Activated gamma-delta T cell treated with Interleukin-2 at 50 U/mL for 16 hours (primary cell): ENCODE measurements around the gene GNAO1.

Experiments used
- DNase-seq: peaks from one replicate; pipeline ENCODE4 v3.0.0-alpha.2; 2020

The GNAO1 gene

GRCh38 chr16:56191156-56191815 is at the start of gene GNAO1:
Gene GNAO1 (plus strand): TSS chr16:56191489. CDS start chr16:56192236, 747 bp downstream.
- DNase-seq: peak; percentile 49

DNA sequence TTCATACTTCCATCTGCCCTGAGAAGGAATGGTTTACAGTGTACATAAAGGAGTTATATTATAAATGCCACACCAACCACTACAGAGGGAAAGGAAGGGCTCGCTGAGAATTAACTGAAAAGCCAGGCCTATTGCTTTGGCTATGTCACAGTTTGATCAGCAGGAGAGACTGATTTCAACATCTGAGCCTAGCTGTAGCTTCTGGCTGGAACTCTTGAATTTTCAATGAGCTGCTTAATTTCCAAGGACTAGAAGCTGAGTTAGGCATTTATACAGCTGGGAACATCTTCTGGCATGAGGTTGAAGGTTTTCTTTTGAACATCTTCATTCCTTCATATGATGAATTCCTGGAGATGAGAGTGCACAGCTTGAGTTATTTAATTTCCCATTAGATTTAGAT is 47.6 kb upstream of the GNAO1 start:
- no peak for DNase-seq

- no peak for DNase-seq
These were observed 45.9 kb upstream of the GNAO1 start for GRCh38 chr16:56145369-56145768.

GRCh38 chr16:56151621-56152020 is 39.7 kb upstream of the GNAO1 start:
- DNase-seq: no peak

DNA sequence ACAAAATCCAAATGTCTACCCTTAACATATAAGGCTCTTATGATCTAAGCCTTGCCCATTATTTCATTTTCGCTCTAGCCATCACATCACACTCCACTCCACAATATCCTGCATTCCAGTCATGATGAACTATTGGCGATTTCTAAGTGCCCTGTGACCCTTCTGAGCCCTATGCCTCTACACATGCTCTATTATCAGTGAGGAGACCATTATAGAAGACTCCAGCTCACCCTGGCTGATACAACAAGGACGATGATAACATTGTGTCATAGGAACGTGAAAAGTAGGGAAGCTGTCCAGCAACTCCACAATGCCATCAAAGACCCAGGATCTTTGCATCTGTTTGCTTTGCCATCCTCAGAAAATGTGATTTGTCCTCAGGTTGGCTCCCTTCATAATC is 29.6 kb upstream of the GNAO1 start:
- no peak for DNase-seq

- no peak for DNase-seq
These were observed 28.2 kb upstream of the GNAO1 start for GRCh38 chr16:56163089-56163488.

- DNase-seq: no peak
These were observed 27.4 kb upstream of the GNAO1 start for GRCh38 chr16:56163938-56164337.

DNA sequence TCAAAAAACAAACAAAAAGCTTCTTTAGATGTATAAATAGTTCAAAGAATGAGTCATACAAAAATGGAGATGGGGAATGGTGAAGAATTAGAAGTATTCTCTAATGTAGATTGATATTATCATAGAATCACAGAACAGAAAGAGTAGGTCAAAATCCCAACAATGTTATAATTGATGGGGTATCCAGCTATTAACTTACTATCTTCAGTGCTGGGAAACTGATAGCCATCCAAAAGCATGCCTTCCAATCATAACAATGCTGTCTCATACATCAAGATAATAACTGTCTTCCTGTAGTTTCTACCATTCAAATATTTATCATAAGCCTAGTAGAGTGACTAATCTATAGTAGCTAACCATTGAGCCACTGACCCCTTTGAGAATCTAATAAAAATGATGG is 26.7 kb upstream of the GNAO1 start:
- DNase-seq: no peak

- DNase-seq: no peak
These were observed 16.9 kb upstream of the GNAO1 start for GRCh38 chr16:56174411-56174810.

- no peak for DNase-seq
These were observed 9.9 kb upstream of the GNAO1 start for GRCh38 chr16:56181401-56181800.

DNA sequence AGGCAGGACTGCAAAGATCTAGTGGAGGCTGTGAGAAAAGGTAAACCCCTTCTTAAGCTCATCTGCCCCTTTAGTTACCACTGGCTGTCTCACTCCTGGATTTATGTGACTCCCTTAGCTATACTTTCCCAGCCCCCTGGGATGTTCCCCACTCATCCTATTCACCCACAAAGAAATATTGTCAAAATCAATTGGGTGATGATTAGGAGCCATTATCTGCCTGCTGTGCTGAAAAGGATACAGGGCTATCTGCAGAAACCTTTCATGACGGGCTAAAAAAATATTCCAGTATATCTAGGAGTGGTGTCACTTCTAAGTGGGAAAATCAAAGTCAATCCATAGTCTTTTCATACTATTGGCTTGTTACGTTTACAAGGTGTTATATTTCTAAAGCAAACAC is 8.0 kb upstream of the GNAO1 start:
- no peak for DNase-seq

- no peak for DNase-seq
These were observed 1.1 kb upstream of the GNAO1 start for GRCh38 chr16:56190048-56190676.

GRCh38 chr16:56190677-56191155 is 573 bp upstream of the GNAO1 start:
- DNase-seq: peak; percentile 20

DNA sequence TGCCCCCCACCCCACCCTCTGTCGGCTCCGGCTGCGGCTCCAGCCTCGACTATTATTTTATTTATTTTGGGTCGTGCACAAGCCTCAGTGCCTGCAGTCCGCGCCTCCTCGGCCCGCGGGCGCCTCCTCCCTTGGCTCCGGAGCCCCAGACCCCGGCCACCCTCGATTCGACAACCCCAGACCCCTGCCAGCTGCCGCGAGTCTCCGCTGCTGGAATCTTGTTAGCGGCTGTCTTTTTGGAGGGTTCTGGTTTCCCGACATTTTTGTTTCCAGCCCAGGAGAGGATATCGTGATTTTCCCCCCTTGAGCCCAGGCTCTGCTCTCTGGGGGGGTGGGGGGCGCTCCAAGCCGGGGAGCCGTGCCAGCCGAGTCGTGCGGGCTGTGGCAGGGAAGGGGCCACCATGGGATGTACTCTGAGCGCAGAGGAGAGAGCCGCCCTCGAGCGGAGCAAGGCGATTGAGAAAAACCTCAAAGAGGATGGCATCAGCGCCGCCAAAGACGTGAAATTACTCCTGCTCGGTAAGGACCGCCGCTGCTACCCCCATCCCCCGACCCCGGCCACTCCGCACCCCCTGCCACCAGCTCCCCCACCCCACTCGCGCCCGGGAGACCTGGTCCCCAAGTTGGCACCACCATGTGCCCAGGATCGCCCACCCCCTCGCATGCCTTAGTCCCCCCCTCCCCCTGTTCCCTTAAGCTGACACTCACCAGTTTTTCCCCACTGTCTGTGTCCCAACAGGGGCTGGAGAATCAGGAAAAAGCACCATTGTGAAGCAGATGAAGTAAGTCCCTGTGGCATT is 746 bp downstream of the GNAO1 start:
- no peak for DNase-seq

DNA sequence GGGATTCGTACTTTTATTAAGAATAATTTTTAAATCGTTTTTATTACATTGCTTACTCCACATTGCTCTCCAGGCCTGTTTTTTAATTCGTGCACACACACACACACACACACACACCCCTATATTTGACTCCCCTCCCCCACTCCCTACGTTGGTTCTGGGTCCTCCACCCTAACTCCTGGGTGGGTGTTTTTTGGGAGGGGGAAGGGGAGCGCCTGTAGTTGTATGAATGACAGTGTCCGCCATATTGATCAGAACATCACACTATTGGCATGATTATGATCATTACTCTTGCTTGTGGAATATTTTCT is 1.3 kb downstream of the GNAO1 start:
- no peak for DNase-seq

GRCh38 chr16:56192986-56193945 is 2.0 kb downstream of the GNAO1 start:
- DNase-seq: no peak

- DNase-seq: peak; percentile 59
These were observed 2.9 kb downstream of the GNAO1 start for GRCh38 chr16:56193951-56194726.

GRCh38 chr16:56195151-56195550 is 3.9 kb downstream of the GNAO1 start:
- DNase-seq: no peak

DNA sequence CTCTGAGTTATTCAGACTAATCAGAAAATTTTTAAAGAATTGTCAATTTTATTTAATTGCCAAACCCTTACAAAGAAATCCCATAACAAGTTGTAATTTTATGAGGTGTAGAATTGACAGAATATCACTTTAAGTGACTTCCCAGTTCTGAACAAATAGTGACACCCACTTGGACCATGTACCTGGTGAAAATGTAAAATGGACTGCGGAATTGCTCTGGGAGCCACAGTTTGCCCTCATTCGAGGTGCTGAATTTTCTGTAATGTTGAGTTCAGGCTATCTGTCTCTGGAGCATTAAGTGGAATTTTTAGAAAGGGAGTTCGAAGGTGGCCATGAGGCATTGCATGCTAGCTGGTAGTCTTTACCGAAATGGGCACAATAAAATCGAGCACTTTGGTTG is 5.1 kb downstream of the GNAO1 start:
- no peak for DNase-seq

DNA sequence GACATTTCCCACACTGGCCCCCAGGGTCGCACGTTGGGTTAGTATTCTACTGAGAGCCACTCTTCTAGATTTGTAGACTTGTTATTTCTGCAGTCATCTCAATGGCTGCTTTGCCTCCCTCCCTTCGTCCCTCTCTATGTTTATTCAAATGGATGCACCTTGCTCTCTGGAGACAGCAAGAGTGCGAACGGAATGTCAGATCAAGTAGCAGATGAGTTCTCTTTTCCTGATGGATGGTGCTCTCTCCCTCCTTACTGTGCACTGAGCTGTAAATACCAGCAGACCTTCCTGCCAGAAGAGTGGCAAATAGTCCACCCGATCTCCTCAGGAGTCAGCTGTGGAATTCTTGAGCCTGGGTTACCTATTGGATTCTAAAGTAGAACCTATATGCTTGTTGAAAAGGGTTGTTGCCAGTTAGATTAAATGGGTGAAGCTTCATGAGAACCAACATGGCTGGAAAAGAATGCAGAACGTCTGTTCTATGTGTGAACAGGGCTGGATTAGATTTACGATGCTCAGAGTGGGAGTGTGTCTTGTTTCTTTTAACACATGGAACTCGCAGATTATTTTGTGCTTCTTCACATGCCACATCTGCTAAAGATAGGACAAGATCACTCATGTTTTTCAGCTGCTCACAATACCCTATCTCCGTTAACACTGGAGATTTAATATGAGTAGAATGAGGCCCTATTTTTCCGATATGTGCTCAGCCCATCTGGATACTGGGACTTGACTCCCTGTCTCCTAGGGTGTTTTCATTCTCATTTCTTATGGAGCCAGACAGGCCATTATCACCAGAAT is 6.1 kb downstream of the GNAO1 start:
- no peak for DNase-seq
